Right renal cortex interstitium (tissue), 3 donors: Measurements from ENCODE around the gene LYPD6. TPM values are rescaled to one million over a fixed set of nuclear protein-coding genes. Genes with fewer than 3 reads are reported as not detected.
"Not testable (repeated sequence)": the region's sequence is repeated elsewhere in the genome, so short reads cannot be mapped to it uniquely, and the experiment has no call there.

Experiments used
- DNase-seq, 3 donors: peaks; one replicate each; pipeline ENCODE4 v3.0.0-alpha.2; 2013; ENCODE audit warnings: low read depth in 3 of 3, low spot score in 2 of 3
- polyA plus RNA-seq, 3 donors: library from polyadenylated mRNA; unstranded; fragments of 120-200 nt; gene quantifications; one replicate each; pipeline ENCODE4 v1.2.1, GENCODE V29; 2013; ENCODE audit not compliant: insufficient read length in 3 of 3

The LYPD6 gene
- polyA plus RNA-seq = 10 to 100 TPM; 18.1 to 21.0 (median 18.2) TPM

- DNase-seq = peak; percentile 47 to 76 (median 62)
Measured at GRCh38 chr2:149330127-149331022, at the start of gene LYPD6. Gene LYPD6 (plus strand): TSS chr2:149330587. CDS start chr2:149437709, 107,122 bp downstream.

GRCh38 chr2:149281441-149281840 lies 48.9 kb upstream of the LYPD6 start:
- DNase-seq = no peak

GRCh38 chr2:149290662-149291061 lies 39.7 kb upstream of the LYPD6 start:
- DNase-seq = no peak

GRCh38 chr2:149291881-149292280 lies 38.5 kb upstream of the LYPD6 start:
- no peak for DNase-seq

GRCh38 chr2:149296031-149296430 lies 34.4 kb upstream of the LYPD6 start:
- no peak for DNase-seq

GRCh38 chr2:149307014-149307413 lies 23.4 kb upstream of the LYPD6 start:
- DNase-seq = no peak

GRCh38 chr2:149310349-149310748 lies 20.0 kb upstream of the LYPD6 start:
- DNase-seq = no peak

- DNase-seq = no peak
Measured at GRCh38 chr2:149312039-149312438, 18.3 kb upstream of the LYPD6 start.

GRCh38 chr2:149313512-149313972 lies 16.8 kb upstream of the LYPD6 start:
- DNase-seq = peak in 1 of 3 donors; percentile 53

- no peak for DNase-seq
Measured at GRCh38 chr2:149314687-149315086, 15.7 kb upstream of the LYPD6 start.

GRCh38 chr2:149315461-149315860 lies 14.9 kb upstream of the LYPD6 start:
- no peak for DNase-seq

- not testable (repeated sequence) for DNase-seq
Measured at GRCh38 chr2:149318566-149318965, 11.8 kb upstream of the LYPD6 start.

GRCh38 chr2:149320362-149320761 lies 10.0 kb upstream of the LYPD6 start:
- no peak for DNase-seq

- DNase-seq = no peak
Measured at GRCh38 chr2:149329068-149329467, 1.3 kb upstream of the LYPD6 start.

GRCh38 chr2:149329489-149330126 lies 779 bp upstream of the LYPD6 start:
- peak in 1 of 3 donors; percentile 72 for DNase-seq

- no peak for DNase-seq
Measured at GRCh38 chr2:149331023-149331400, 625 bp downstream of the LYPD6 start.

GRCh38 chr2:149332364-149332763 lies 2.0 kb downstream of the LYPD6 start:
- no peak for DNase-seq

- DNase-seq = no peak
Measured at GRCh38 chr2:149333636-149334035, 3.2 kb downstream of the LYPD6 start.

GRCh38 chr2:149334156-149334555 lies 3.8 kb downstream of the LYPD6 start:
- DNase-seq = no peak

- DNase-seq = no peak
Measured at GRCh38 chr2:149339324-149339723, 8.9 kb downstream of the LYPD6 start.

- DNase-seq = no peak
Measured at GRCh38 chr2:149342509-149342908, 12.1 kb downstream of the LYPD6 start.

- DNase-seq = no peak
Measured at GRCh38 chr2:149344105-149344504, 13.7 kb downstream of the LYPD6 start.
